Adrenal gland (tissue), 12 donors: ENCODE measurements around the gene ADAMTS6. TPM values are rescaled to one million over a fixed set of nuclear protein-coding genes. Genes with fewer than 3 reads are reported as not detected.

Source experiments
- DNase-seq, 7 donors: peaks; one replicate each; pipeline ENCODE4 v3.0.0-alpha.2; 2019 to 2020
- H3K27ac ChIP-seq, 5 donors: fragments of 200-600 bp; sonication (generic) in 4 of 5; 1 replicate in 3 of 5; 2 replicates in 2 of 5; pipeline versions ENCODE4 v1.5.1 to v1.8.0; 2016 to 2020; ENCODE audit warnings: mild to moderate bottlenecking in 1 of 5
- H3K27me3 ChIP-seq: fragments of 200-600 bp; 2 replicates; pipeline ENCODE4 v1.8.0; 2021
- H3K36me3 ChIP-seq, 2 donors: fragments of 200-600 bp; replicated peaks in 1 of 2; 1 replicate in 1 of 2; 2 replicates in 1 of 2; pipeline versions ENCODE4 v1.5.1 to v1.8.0; 2018 to 2022
- H3K4me1 ChIP-seq, 2 donors: fragments of 200-600 bp; replicated peaks in 1 of 2; 1 replicate in 1 of 2; 2 replicates in 1 of 2; pipeline versions ENCODE4 v1.5.1 to v1.8.0; 2018 to 2021
- H3K4me3 ChIP-seq, 4 donors: fragments of 200-600 bp; sonication (generic) in 3 of 4; one replicate each; pipeline ENCODE4 v1.5.1; 2016 to 2018
- H3K9me3 ChIP-seq, 3 donors: fragments of 200-600 bp; sonication (generic) in 1 of 3; replicated peaks in 1 of 3; 1 replicate in 2 of 3; 2 replicates in 1 of 3; pipeline versions ENCODE4 v1.5.1 to v1.8.0; 2016 to 2021
- CTCF ChIP-seq, 6 experiments: fragments of 450-650 bp in 4 of 6; fragments of 200-600 bp in 2 of 6; sonication (generic) in 1 of 6; IDR thresholded peaks; 1 replicate in 5 of 6; 2 replicates in 1 of 6; pipeline versions ENCODE4 v1.5.1 to v1.8.0; 2016 to 2021; ENCODE audit warnings: antibody characterized with exemption in 6 of 6, mild to moderate bottlenecking in 2 of 6, moderate library complexity in 1 of 6
- POLR2A ChIP-seq, 2 donors: fragments of 450-650 bp; IDR thresholded peaks; one replicate each; pipeline ENCODE4 v1.6.1; 2017; ENCODE audit warnings: antibody characterized with exemption in 2 of 2, mild to moderate bottlenecking in 2 of 2, moderate library complexity in 1 of 2
- WGBS, 4 donors: extraction: QIAGEN DNeasy Blood & Tissue Kit in 2 of 4; methylation state at CpG; one replicate each; pipeline versions ENCODE4 v1.1.5 to v1.1.7; 2013 to 2017; 5-methylcytosine and 5-hydroxymethylcytosine counted together
- intact Hi-C, 2 donors: fragments of 100-400 bp; cut with DNase I; formaldehyde crosslinking; loops; one replicate each; pipeline versions ENCODE4 v1.14.1 to v1.15.0; 2022 to 2023
- polyA plus RNA-seq, 3 donors: library from polyadenylated mRNA; stranded (reverse); fragments of 200-250 nt in 2 of 3; fragments of 350-450 nt in 1 of 3; fragmentation: Illumina TruSeq in 1 of 3; extraction: RNeasy Lipid Tissue Mini Kit (QIAGEN cat#74804) in 1 of 3; gene quantifications; one replicate each; pipeline ENCODE4 v1.2.3, GENCODE V29; 2013 to 2014
- total RNA-seq, 9 donors: library from RNA; depleted of rRNA in 4 of 9; stranded (reverse); fragments of >200 nt in 4 of 9; fragments of 120-200 nt in 1 of 9; fragmentation: NEBNext Ultra II Directional in 1 of 9; extraction: Animal tissue kit (Norgen Biotek cat#: 25700) in 1 of 9; gene quantifications; one replicate each; pipeline versions ENCODE4 v1.1.0 to v1.2.4, GENCODE V29; 2013 to 2023
- donor health status: healthy with polysubstance abuse.
- donor health status: Bipolar disorder and iron deficiency.
- donor health status: DM: yes; HTN: yes; CAD: no.
- donor health status: DM: no; HTN: no; CAD: no.
- donor health status: DM: no; HTN: no; CAD: no.
- donor health status: DM: yes; HTN: yes; CAD: no.

Gene ADAMTS6
- total and polyA plus RNA-seq, 12 donors, result 0.24 to 11.9 (median 0.89) TPM

GRCh38 chr5:65413822-65414221 is 67.9 kb downstream of the ADAMTS6 start:
- no peak for TF ChIP-seq CTCF (IDR thresholded peaks at IDR 0.05)
- no peak for TF ChIP-seq POLR2A (IDR thresholded peaks at IDR 0.05)
- H3K27me3 ChIP-seq, result no peaks in the 10 kb centered on the region
- H3K4me3 ChIP-seq, result no peak overlapping the region
- no peaks in the 10 kb centered on the region for H3K36me3 ChIP-seq
- peaks cover 0 to 2% (median 0%) of the 10 kb centered on the region in 3 donors for H3K9me3 ChIP-seq
- DNase-seq, result no peak
- no peaks in the 10 kb centered on the region for H3K4me1 ChIP-seq
- intact Hi-C loops, result no loop called here
- no peak overlapping the region for H3K27ac ChIP-seq
- WGBS, 4 donors, result 67 to 74% (median 70%) methylated on average over 2 of the region's 2 CpGs

GRCh38 chr5:65412842-65413241 is 68.9 kb downstream of the ADAMTS6 start:
- no peaks in the 10 kb centered on the region for H3K27me3 ChIP-seq
- H3K27ac ChIP-seq, result no peak overlapping the region
- H3K4me3 ChIP-seq, result no peak overlapping the region
- no peaks in the 10 kb centered on the region for H3K4me1 ChIP-seq
- peaks cover 0 to 2% (median 0%) of the 10 kb centered on the region in 3 donors for H3K9me3 ChIP-seq
- intact Hi-C loops, result no loop called here
- no peak for TF ChIP-seq POLR2A (IDR thresholded peaks at IDR 0.05)
- TF ChIP-seq CTCF (IDR thresholded peaks at IDR 0.05), result no peak
- 91 to 96% (median 96%) methylated on average over 2 of the region's 2 CpGs for WGBS, 4 donors
- no peaks in the 10 kb centered on the region for H3K36me3 ChIP-seq
- DNase-seq, result no peak

GRCh38 chr5:65411356-65411755 is 70.4 kb downstream of the ADAMTS6 start:
- WGBS, 4 donors, result 89 to 95% (median 94%) methylated on average over 2 of the region's 2 CpGs
- intact Hi-C loops, result no loop called here
- H3K4me1 ChIP-seq, result no peaks in the 10 kb centered on the region
- no peak for TF ChIP-seq POLR2A (IDR thresholded peaks at IDR 0.05)
- no peak for TF ChIP-seq CTCF (IDR thresholded peaks at IDR 0.05)
- no peaks in the 10 kb centered on the region for H3K36me3 ChIP-seq
- H3K4me3 ChIP-seq, result no peak overlapping the region
- no peaks in the 10 kb centered on the region for H3K27me3 ChIP-seq
- H3K9me3 ChIP-seq, result no peaks in the 10 kb centered on the region
- no peak overlapping the region for H3K27ac ChIP-seq
- no peak for DNase-seq

GRCh38 chr5:65395526-65396155 is 86.1 kb downstream of the ADAMTS6 start:
- no peaks in the 10 kb centered on the region for H3K9me3 ChIP-seq
- intact Hi-C loops, result no loop called here
- H3K36me3 ChIP-seq, result no peaks in the 10 kb centered on the region
- no peaks in the 10 kb centered on the region for H3K4me1 ChIP-seq
- TF ChIP-seq CTCF (IDR thresholded peaks at IDR 0.05) (no peak), POLR2A (IDR thresholded peaks at IDR 0.05) (no peak)
- H3K4me3 ChIP-seq, result no peak overlapping the region
- WGBS, 4 donors, result 51 to 82% (median 66%) methylated on average over 2 of the region's 2 CpGs
- DNase-seq, result no peak
- no peak overlapping the region for H3K27ac ChIP-seq
- H3K27me3 ChIP-seq, result no peaks in the 10 kb centered on the region
